Liver (tissue), 3 donors: ENCODE data around the gene TULP3.

Source experiments
- ATF3 ChIP-seq: IDR thresholded peaks from 2 replicates; pipeline ENCODE4 v1.6.1; 2016; ENCODE audit warnings: antibody characterized with exemption
- GABPA ChIP-seq, 2 donors: IDR thresholded peaks in 1 of 2; conservative IDR thresholded peaks in 1 of 2; 2 replicates each; pipeline ENCODE4 v1.6.1; 2016; ENCODE audit warnings: antibody characterized with exemption in 2 of 2, mild to moderate bottlenecking in 1 of 2, moderate library complexity in 1 of 2
- HNF4A ChIP-seq, 2 donors: conservative IDR thresholded peaks; 2 replicates each; pipeline ENCODE4 v1.6.1; 2016; ENCODE audit warnings: antibody characterized with exemption in 2 of 2, mild to moderate bottlenecking in 2 of 2
- NR2F2 ChIP-seq: IDR thresholded peaks from 2 replicates; pipeline ENCODE4 v1.6.1; 2016; ENCODE audit warnings: antibody characterized with exemption
- RAD21 ChIP-seq, 2 donors: IDR thresholded peaks; 2 replicates each; pipeline ENCODE4 v1.6.1; 2016; ENCODE audit warnings: antibody characterized with exemption in 2 of 2, mild to moderate bottlenecking in 2 of 2
- REST ChIP-seq: IDR thresholded peaks from 2 replicates; pipeline ENCODE4 v1.6.1; 2016; ENCODE audit warnings: antibody characterized with exemption, mild to moderate bottlenecking
- RXRA ChIP-seq, 2 donors: IDR thresholded peaks; 2 replicates each; pipeline ENCODE4 v1.6.1; 2017 to 2018; ENCODE audit warnings: antibody characterized with exemption in 2 of 2, mild to moderate bottlenecking in 1 of 2
- SP1 ChIP-seq: IDR thresholded peaks from 2 replicates; pipeline ENCODE4 v1.6.1; 2018; ENCODE audit warnings: antibody characterized with exemption, mild to moderate bottlenecking
- TAF1 ChIP-seq: conservative IDR thresholded peaks from 2 replicates; pipeline ENCODE4 v1.6.1; 2016; ENCODE audit warnings: antibody characterized with exemption, mild to moderate bottlenecking
- YY1 ChIP-seq: IDR thresholded peaks from 2 replicates; pipeline ENCODE4 v1.6.1; 2016; ENCODE audit warnings: antibody characterized with exemption, mild to moderate bottlenecking
- ZBTB33 ChIP-seq: IDR thresholded peaks from 2 replicates; pipeline ENCODE4 v1.6.1; 2016; ENCODE audit warnings: antibody characterized with exemption
- TF ChIP-seq, protein P1 (sequence below): fragments of 150-350 bp; IDR thresholded peaks from 2 replicates; pipeline ENCODE4 v1.5.1; 2017; ENCODE audit warnings: improper control_type of control experiment, low read depth, low read length; ENCODE audit not compliant: missing input control
- TF ChIP-seq, protein P2 (sequence below): IDR thresholded peaks from 2 replicates; pipeline ENCODE4 v1.6.1; 2016; ENCODE audit warnings: antibody characterized with exemption
- donor health status: healthy.
- donor health status: healthy.

- no peak for TF ChIP-seq YY1
- TF ChIP-seq ATF3: no peak
- TF ChIP-seq, protein P1, sequence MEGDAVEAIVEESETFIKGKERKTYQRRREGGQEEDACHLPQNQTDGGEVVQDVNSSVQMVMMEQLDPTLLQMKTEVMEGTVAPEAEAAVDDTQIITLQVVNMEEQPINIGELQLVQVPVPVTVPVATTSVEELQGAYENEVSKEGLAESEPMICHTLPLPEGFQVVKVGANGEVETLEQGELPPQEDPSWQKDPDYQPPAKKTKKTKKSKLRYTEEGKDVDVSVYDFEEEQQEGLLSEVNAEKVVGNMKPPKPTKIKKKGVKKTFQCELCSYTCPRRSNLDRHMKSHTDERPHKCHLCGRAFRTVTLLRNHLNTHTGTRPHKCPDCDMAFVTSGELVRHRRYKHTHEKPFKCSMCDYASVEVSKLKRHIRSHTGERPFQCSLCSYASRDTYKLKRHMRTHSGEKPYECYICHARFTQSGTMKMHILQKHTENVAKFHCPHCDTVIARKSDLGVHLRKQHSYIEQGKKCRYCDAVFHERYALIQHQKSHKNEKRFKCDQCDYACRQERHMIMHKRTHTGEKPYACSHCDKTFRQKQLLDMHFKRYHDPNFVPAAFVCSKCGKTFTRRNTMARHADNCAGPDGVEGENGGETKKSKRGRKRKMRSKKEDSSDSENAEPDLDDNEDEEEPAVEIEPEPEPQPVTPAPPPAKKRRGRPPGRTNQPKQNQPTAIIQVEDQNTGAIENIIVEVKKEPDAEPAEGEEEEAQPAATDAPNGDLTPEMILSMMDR: no peak
- TF ChIP-seq RXRA (IDR thresholded peaks at IDR 0.05): no peak
- TF ChIP-seq REST: no peak
- TF ChIP-seq GABPA (IDR thresholded peaks at IDR 0.05 in 1 of 2, conservative IDR thresholded peaks at IDR 0.05 in 1 of 2): no peak
- no peak for TF ChIP-seq TAF1
- TF ChIP-seq, protein P2, sequence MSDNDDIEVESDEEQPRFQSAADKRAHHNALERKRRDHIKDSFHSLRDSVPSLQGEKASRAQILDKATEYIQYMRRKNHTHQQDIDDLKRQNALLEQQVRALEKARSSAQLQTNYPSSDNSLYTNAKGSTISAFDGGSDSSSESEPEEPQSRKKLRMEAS: no peak
- no peak for TF ChIP-seq HNF4A (conservative IDR thresholded peaks at IDR 0.05)
- no peak for TF ChIP-seq NR2F2
- TF ChIP-seq RAD21 (IDR thresholded peaks at IDR 0.05): no peak
- TF ChIP-seq SP1: no peak
- no peak for TF ChIP-seq ZBTB33
Measured at GRCh38 chr12:2897418-2897817, 6.7 kb downstream of the TULP3 start.
